ENCODE measurements around the gene MEGF11.

DNA sequence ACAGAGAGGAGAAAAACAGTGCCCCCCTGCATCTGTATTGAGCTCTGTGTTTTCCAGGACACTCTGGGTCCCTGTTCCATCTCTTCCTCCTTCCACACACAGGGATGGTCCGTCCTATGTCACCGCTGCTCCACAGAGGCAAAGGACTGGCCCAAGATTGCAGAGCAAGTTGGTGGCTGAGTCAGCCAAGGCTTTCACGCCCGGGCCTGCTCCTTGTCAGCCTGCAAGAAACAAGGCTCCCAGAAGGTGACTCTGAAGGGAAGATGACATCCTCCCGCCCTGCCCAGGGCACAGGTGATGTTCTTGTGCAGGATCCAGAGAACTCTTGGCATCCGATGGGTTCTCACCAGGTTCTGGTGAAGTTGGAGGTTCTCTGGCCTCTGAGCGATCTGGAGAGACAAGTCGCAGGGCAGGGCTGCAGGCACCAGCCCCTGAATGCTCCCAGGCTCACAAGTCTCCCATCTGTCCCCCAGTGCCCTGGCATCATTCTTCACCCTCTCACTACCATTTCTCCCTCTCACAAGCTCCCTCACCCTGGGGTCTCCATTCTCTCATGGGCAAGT lies 138.6 kb downstream of the MEGF11 start:
- TF ChIP-seq, protein P1, sequence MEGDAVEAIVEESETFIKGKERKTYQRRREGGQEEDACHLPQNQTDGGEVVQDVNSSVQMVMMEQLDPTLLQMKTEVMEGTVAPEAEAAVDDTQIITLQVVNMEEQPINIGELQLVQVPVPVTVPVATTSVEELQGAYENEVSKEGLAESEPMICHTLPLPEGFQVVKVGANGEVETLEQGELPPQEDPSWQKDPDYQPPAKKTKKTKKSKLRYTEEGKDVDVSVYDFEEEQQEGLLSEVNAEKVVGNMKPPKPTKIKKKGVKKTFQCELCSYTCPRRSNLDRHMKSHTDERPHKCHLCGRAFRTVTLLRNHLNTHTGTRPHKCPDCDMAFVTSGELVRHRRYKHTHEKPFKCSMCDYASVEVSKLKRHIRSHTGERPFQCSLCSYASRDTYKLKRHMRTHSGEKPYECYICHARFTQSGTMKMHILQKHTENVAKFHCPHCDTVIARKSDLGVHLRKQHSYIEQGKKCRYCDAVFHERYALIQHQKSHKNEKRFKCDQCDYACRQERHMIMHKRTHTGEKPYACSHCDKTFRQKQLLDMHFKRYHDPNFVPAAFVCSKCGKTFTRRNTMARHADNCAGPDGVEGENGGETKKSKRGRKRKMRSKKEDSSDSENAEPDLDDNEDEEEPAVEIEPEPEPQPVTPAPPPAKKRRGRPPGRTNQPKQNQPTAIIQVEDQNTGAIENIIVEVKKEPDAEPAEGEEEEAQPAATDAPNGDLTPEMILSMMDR (conservative IDR thresholded peaks at IDR 0.05 in 1 of 2, IDR thresholded peaks at IDR 0.05 in 1 of 2; ENCODE audit: low read depth in 1 of 2, low read length in 2 of 2), result no peak
- no peak for TF ChIP-seq EZH2 (IDR thresholded peaks at IDR 0.05; ENCODE audit: low read length, missing control alignments)
